Left ventricle myocardium inferior (tissue), 1 donor: ENCODE data around the gene NR1H3. TPM values are rescaled to one million over a fixed set of nuclear protein-coding genes. Genes with fewer than 3 reads are reported as not detected.

ENCODE experiments used
- DNase-seq: peaks from one replicate; pipeline ENCODE4 v3.0.0-alpha.2; 2020
- H3K27ac ChIP-seq: fragments of 200-600 bp; replicated peaks from 2 replicates; pipeline ENCODE4 v1.8.0; 2021
- H3K27me3 ChIP-seq: fragments of 200-600 bp; 2 replicates; pipeline ENCODE4 v1.8.0; 2021; ENCODE audit warnings: low read depth
- H3K36me3 ChIP-seq: fragments of 200-600 bp; 2 replicates; pipeline ENCODE4 v1.8.0; 2021
- H3K4me1 ChIP-seq: fragments of 200-600 bp; 2 replicates; pipeline ENCODE4 v1.8.0; 2021
- H3K4me3 ChIP-seq: fragments of 200-600 bp; 2 replicates; pipeline ENCODE4 v1.8.0; 2021; ENCODE audit warnings: mild to moderate bottlenecking, moderate library complexity
- H3K9me3 ChIP-seq: fragments of 200-600 bp; replicated peaks from 2 replicates; pipeline ENCODE4 v1.8.0; 2021
- CTCF ChIP-seq: fragments of 200-600 bp; IDR thresholded peaks from 2 replicates; pipeline ENCODE4 v1.8.0; 2021; ENCODE audit warnings: antibody characterized with exemption, mild to moderate bottlenecking, borderline replicate concordance
- intact Hi-C: fragments of 100-400 bp; cut with micrococcal nuclease; formaldehyde crosslinking; loops from one replicate; pipeline ENCODE4 v1.11.0; 2022
- total RNA-seq: library from RNA; stranded (reverse); fragmentation: NEBNext Ultra II Directional; extraction: Animal tissue kit (Norgen Biotek cat#: 25700); gene quantifications from one replicate; pipeline ENCODE4 v1.2.1, GENCODE V29; 2021
- donor health status: DM: no; HTN: yes; CAD: no; lungs with severe emphysema.

NR1H3 gene
- total RNA-seq, 1 donor from 2014 or later: 11.7 TPM

GRCh38 chr11:47296045-47296444 is 38.2 kb downstream of the NR1H3 start:
- Histone ChIP-seq H3K4me1 (no peaks in the 10 kb centered on the region), H3K27me3 (no peaks in the 10 kb centered on the region), H3K9me3 (peaks cover 25% of the 10 kb centered on the region), H3K36me3 (peaks cover 100% of the 10 kb centered on the region), H3K4me3 (no peak overlapping the region), H3K27ac (no peak overlapping the region)
- DNase-seq: no peak
- no peak for TF ChIP-seq CTCF
- intact Hi-C loops: no loop called here

- no peaks in the 10 kb centered on the region for H3K27me3 ChIP-seq
- no peaks in the 10 kb centered on the region for H3K4me1 ChIP-seq
- peaks cover 100% of the 10 kb centered on the region for H3K36me3 ChIP-seq
- intact Hi-C loops: no loop called here
- no peak overlapping the region for H3K4me3 ChIP-seq
- no peak overlapping the region for H3K27ac ChIP-seq
- TF ChIP-seq CTCF: no peak
- H3K9me3 ChIP-seq: peaks cover 44% of the 10 kb centered on the region
- no peak for DNase-seq
Observed at GRCh38 chr11:47299078-47299477, 41.3 kb downstream of the NR1H3 start.

- Histone ChIP-seq H3K27ac (no peak overlapping the region), H3K36me3 (peaks cover 92% of the 10 kb centered on the region), H3K9me3 (peaks cover 42% of the 10 kb centered on the region), H3K4me1 (peaks cover 23% of the 10 kb centered on the region), H3K27me3 (no peaks in the 10 kb centered on the region), H3K4me3 (no peak overlapping the region)
- intact Hi-C loops: no loop called here
- no peak for TF ChIP-seq CTCF
- no peak for DNase-seq
Observed at GRCh38 chr11:47302853-47303252, 45.1 kb downstream of the NR1H3 start.

- peak; percentile 78 for DNase-seq
- no peaks in the 10 kb centered on the region for H3K27me3 ChIP-seq
- H3K36me3 ChIP-seq: peaks cover 91% of the 10 kb centered on the region
- H3K4me1 ChIP-seq: peaks cover 34% of the 10 kb centered on the region
- H3K9me3 ChIP-seq: peaks cover 18% of the 10 kb centered on the region
- no peak overlapping the region for H3K4me3 ChIP-seq
- intact Hi-C loops: no loop called here
- TF ChIP-seq CTCF: no peak
- H3K27ac ChIP-seq: peak overlapping the region; percentile 90
Observed at GRCh38 chr11:47305734-47306483, 48.1 kb downstream of the NR1H3 start.

- no peak for DNase-seq
- TF ChIP-seq CTCF: no peak
- intact Hi-C loops: no loop called here
- Histone ChIP-seq H3K27ac (peak overlapping the region; percentile 90), H3K4me1 (peaks cover 34% of the 10 kb centered on the region), H3K27me3 (no peaks in the 10 kb centered on the region), H3K36me3 (peaks cover 91% of the 10 kb centered on the region), H3K9me3 (peaks cover 18% of the 10 kb centered on the region), H3K4me3 (no peak overlapping the region)
Observed at GRCh38 chr11:47306484-47306844, 48.7 kb downstream of the NR1H3 start.
